Kidney (tissue), 14 donors: Measurements from ENCODE around the gene MST1. TPM values are rescaled to one million over a fixed set of nuclear protein-coding genes. Genes with fewer than 3 reads are reported as not detected.

Experiments
- DNase-seq, 5 donors: peaks; one replicate each; pipeline ENCODE4 v3.0.0-alpha.2; 2013 to 2020
- FAIRE-seq: peaks from 2 replicates; lab custom pipeline; 2012; peaks lifted over from hg19 to GRCh38; lab: Jason Lieb, UNC
- H3K27ac ChIP-seq, 2 donors: one replicate each; pipeline ENCODE4 v1.7.0; 2013; ENCODE audit warnings: low read depth in 2 of 2, low read length in 2 of 2, inconsistent platforms in 1 of 2
- H3K27me3 ChIP-seq: one replicate; pipeline ENCODE4 v1.7.1; 2013; ENCODE audit warnings: low read length, inconsistent platforms; ENCODE audit not compliant: control insufficient read depth, insufficient read depth
- H3K36me3 ChIP-seq, 3 donors: one replicate each; pipeline versions ENCODE4 v1.7.0 to v1.7.1; 2013; ENCODE audit warnings: low read length in 3 of 3, control low read depth in 1 of 3, inconsistent platforms in 1 of 3; ENCODE audit not compliant: insufficient read depth in 3 of 3, control insufficient read depth in 2 of 3
- H3K4me1 ChIP-seq, 3 donors: one replicate each; pipeline versions ENCODE4 v1.7.0 to v1.7.1; 2013; ENCODE audit warnings: low read length in 3 of 3, inconsistent platforms in 1 of 3, low read depth in 1 of 3; ENCODE audit not compliant: control insufficient read depth in 2 of 3, insufficient read depth in 2 of 3
- H3K4me3 ChIP-seq, 3 donors: one replicate each; pipeline versions ENCODE4 v1.7.0 to v1.8.1; 2013; ENCODE audit warnings: low read length in 3 of 3, control low read depth in 1 of 3, inconsistent platforms in 1 of 3
- H3K9ac ChIP-seq, 3 donors: one replicate each; pipeline versions ENCODE4 v1.7.0 to v1.7.1; 2013; ENCODE audit warnings: low read length in 3 of 3, control low read depth in 1 of 3, inconsistent platforms in 1 of 3
- H3K9me3 ChIP-seq, 3 donors: one replicate each; pipeline versions ENCODE4 v1.7.0 to v1.7.1; 2013; ENCODE audit warnings: low read length in 3 of 3, control low read depth in 1 of 3, inconsistent platforms in 1 of 3; ENCODE audit not compliant: control insufficient read depth in 2 of 3, insufficient read depth in 1 of 3
- intact Hi-C: fragments of 100-400 bp; cut with DNase I; formaldehyde crosslinking; loops from one replicate; pipeline ENCODE4 v1.11.1; 2022
- polyA plus RNA-seq: library from polyadenylated mRNA; stranded (reverse); fragments of 350-450 nt; fragmentation: Illumina TruSeq; extraction: RNeasy Lipid Tissue Mini Kit (QIAGEN cat#74804); gene quantifications from one replicate; pipeline ENCODE4 v1.2.3, GENCODE V29; 2014; ENCODE audit warnings: low read depth, low replicate concordance; ENCODE audit not compliant: insufficient read depth
- total RNA-seq: library from RNA; stranded (reverse); fragmentation: NEBNext Ultra II Directional; extraction: Animal tissue kit (Norgen Biotek cat#: 25700); gene quantifications from one replicate; pipeline ENCODE4 v1.2.1, GENCODE V29; 2021
- TF ChIP-seq, protein P1 (sequence below): IDR thresholded peaks from 3 replicates; pipeline ENCODE4 v1.5.1; 2012; ENCODE audit warnings: mild to moderate bottlenecking, moderate library complexity, borderline replicate concordance; ENCODE audit not compliant: insufficient read depth; ENCODE audit errors: extremely low read depth
- donor health status: control.
- donor health status: control.
- donor health status: control.
- donor health status: control.
- donor health status: control.
- donor health status: DM: yes; HTN: yes; CAD: no.
- donor health status: Normal renal cell carcinoma (clear cell type).

Gene MST1
- total and polyA plus RNA-seq, 2 donors from 2014 or later, result 77.3 to 152 TPM

DNA sequence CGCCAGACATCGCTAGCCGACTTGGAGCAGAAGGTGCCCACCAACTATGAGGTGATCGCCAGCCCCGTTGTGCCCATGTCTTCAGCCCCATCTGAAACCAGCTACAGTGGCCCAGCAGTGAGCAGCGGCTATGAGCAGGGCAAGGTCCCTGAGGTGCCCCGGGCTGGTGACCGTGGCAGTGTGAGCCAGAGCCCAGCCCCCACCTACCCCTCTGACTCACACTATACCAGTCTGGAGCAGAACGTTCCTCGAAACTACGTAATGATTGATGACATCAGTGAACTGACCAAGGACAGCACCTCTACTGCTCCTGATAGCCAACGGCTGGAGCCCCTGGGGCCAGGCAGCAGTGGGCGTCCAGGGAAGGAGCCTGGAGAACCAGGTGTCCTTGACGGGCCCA, 28.0 kb downstream of the MST1 start:
- peaks cover 0 to 19% (median 8%) of the 10 kb centered on the region in 3 donors for H3K4me1 ChIP-seq
- H3K27me3 ChIP-seq, result no peaks in the 10 kb centered on the region
- no peak overlapping the region for H3K9ac ChIP-seq
- DNase-seq, result no peak
- FAIRE-seq, result no peak
- no peak overlapping the region for H3K4me3 ChIP-seq
- H3K27ac ChIP-seq, result no peak overlapping the region
- intact Hi-C loops, result loop anchor here (10.0 kb wide), 1 partner anchor 116 kb away; no protein-coding TSS in a partner anchor
- H3K36me3 ChIP-seq, result no peaks in the 10 kb centered on the region
- TF ChIP-seq, protein P1, sequence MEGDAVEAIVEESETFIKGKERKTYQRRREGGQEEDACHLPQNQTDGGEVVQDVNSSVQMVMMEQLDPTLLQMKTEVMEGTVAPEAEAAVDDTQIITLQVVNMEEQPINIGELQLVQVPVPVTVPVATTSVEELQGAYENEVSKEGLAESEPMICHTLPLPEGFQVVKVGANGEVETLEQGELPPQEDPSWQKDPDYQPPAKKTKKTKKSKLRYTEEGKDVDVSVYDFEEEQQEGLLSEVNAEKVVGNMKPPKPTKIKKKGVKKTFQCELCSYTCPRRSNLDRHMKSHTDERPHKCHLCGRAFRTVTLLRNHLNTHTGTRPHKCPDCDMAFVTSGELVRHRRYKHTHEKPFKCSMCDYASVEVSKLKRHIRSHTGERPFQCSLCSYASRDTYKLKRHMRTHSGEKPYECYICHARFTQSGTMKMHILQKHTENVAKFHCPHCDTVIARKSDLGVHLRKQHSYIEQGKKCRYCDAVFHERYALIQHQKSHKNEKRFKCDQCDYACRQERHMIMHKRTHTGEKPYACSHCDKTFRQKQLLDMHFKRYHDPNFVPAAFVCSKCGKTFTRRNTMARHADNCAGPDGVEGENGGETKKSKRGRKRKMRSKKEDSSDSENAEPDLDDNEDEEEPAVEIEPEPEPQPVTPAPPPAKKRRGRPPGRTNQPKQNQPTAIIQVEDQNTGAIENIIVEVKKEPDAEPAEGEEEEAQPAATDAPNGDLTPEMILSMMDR, result no peak
- H3K9me3 ChIP-seq, result no peaks in the 10 kb centered on the region

DNA sequence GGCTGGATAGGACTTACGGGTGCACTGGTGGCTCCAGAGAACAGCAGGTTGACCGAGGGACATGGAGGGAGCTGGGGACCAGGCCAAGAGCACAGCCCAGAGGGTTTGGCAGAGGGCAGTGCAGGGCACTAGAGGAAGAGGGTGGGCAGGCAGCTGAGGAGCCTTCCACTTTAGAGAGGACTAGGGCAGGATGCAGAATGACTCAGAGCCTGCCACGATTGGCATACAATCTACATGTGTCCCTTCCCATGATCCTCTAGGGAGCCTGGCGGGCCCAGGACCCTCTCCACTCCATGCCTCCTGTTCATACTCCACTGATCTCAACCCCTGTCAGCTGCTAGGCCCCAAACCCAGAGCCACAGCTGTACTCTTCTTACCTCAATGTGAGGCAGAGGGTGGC, 29.5 kb downstream of the MST1 start:
- TF ChIP-seq, protein P1, result no peak
- H3K9ac ChIP-seq, result no peak overlapping the region
- intact Hi-C loops, result loop anchor here (10.0 kb wide), 1 partner anchor 115 kb away; no protein-coding TSS in a partner anchor
- no peak overlapping the region for H3K4me3 ChIP-seq
- H3K27ac ChIP-seq, result no peak overlapping the region
- FAIRE-seq (no peak), DNase-seq (no peak)
- no peaks in the 10 kb centered on the region for H3K27me3 ChIP-seq
- no peaks in the 10 kb centered on the region for H3K9me3 ChIP-seq
- H3K36me3 ChIP-seq, result no peaks in the 10 kb centered on the region
- H3K4me1 ChIP-seq, result peaks cover 0 to 4% (median 0%) of the 10 kb centered on the region in 3 donors

DNA sequence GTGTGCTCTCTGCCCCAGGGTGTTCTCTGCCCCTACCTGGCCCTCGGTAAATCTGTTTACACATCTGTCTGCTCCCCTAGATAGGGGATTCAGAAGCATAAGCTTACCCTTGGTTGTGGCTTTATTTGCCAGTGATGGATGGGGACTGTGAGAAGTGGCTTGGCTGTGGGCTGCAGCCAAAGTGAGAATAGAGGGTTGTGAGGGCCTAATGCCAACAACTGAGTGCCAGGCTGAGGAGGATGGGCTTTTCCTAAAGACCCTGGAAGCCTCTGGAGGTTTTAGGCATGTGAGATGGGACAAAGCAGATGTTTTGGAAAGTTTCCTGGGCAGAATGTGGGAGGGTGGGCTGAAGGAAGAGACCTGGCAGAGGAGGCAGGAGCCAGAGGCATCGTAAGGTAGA, 30.6 kb downstream of the MST1 start:
- Histone ChIP-seq H3K4me3 (no peak overlapping the region), H3K27ac (no peak overlapping the region), H3K9me3 (no peaks in the 10 kb centered on the region), H3K27me3 (no peaks in the 10 kb centered on the region), H3K36me3 (no peaks in the 10 kb centered on the region), H3K9ac (no peak overlapping the region), H3K4me1 (no peaks in the 10 kb centered on the region)
- no peak for DNase-seq
- FAIRE-seq, result no peak
- intact Hi-C loops, result no loop called here
- TF ChIP-seq, protein P1, result no peak
